ENCODE measurements around the gene CLVS2. TPM values are rescaled to one million over a fixed set of nuclear protein-coding genes. Genes with fewer than 3 reads are reported as not detected.

Gene CLVS2
- total and polyA plus RNA-seq, 11 donors: 0.01 to 0.44 (median 0.12) TPM; not detected in 6

GRCh38 chr6:123024976-123025375 is 28.9 kb downstream of the CLVS2 start:
- DNase-seq (no peak), ATAC-seq (no peak)
- TF ChIP-seq POLR2A (IDR thresholded peaks at IDR 0.05): no peak
- TF ChIP-seq CTCF (IDR thresholded peaks at IDR 0.05): no peak
- intact Hi-C loops (cut with DNase I): no loop called here
- 63 to 81% (median 73%) methylated on average over 5 of the region's 5 CpGs for WGBS, 4 donors
- H3K27me3 ChIP-seq: no peaks in the 10 kb centered on the region
- no peaks in the 10 kb centered on the region for H3K36me3 ChIP-seq
- no peaks in the 10 kb centered on the region for H3K4me1 ChIP-seq
- no peak overlapping the region for H3K4me3 ChIP-seq
- peaks cover 0 to 3% (median 0%) of the 10 kb centered on the region in 12 donors for H3K9me3 ChIP-seq
- no peak overlapping the region for H3K27ac ChIP-seq

- no peak for DNase-seq
- TF ChIP-seq CTCF (IDR thresholded peaks at IDR 0.05): no peak
- TF ChIP-seq POLR2A (IDR thresholded peaks at IDR 0.05): no peak
- Histone ChIP-seq H3K9me3 (peaks cover 0 to 3% (median 0%) of the 10 kb centered on the region in 12 donors), H3K27ac (no peak overlapping the region), H3K27me3 (no peaks in the 10 kb centered on the region), H3K4me3 (no peak overlapping the region), H3K4me1 (no peaks in the 10 kb centered on the region), H3K36me3 (no peaks in the 10 kb centered on the region)
- intact Hi-C loops (cut with DNase I): no loop called here
- 71 to 80% (median 79%) methylated on average over 2 of the region's 2 CpGs for WGBS, 4 donors
- no peak for ATAC-seq
Observed at GRCh38 chr6:123027408-123027807, 31.4 kb downstream of the CLVS2 start.

- Histone ChIP-seq H3K4me3 (no peak overlapping the region), H3K9me3 (no peaks in the 10 kb centered on the region), H3K36me3 (no peaks in the 10 kb centered on the region), H3K4me1 (no peaks in the 10 kb centered on the region), H3K27me3 (no peaks in the 10 kb centered on the region), H3K27ac (no peak overlapping the region)
- no peak for DNase-seq
- TF ChIP-seq CTCF (IDR thresholded peaks at IDR 0.05) (no peak), POLR2A (IDR thresholded peaks at IDR 0.05) (no peak)
- intact Hi-C loops (cut with DNase I): no loop called here
- ATAC-seq: no peak
- WGBS, 4 donors: 71 to 80% (median 74%) methylated on average over 5 of the region's 5 CpGs
Observed at GRCh38 chr6:123028263-123028662, 32.2 kb downstream of the CLVS2 start.

- no peak for DNase-seq
- H3K9me3 ChIP-seq: no peaks in the 10 kb centered on the region
- TF ChIP-seq POLR2A (IDR thresholded peaks at IDR 0.05) (no peak), CTCF (IDR thresholded peaks at IDR 0.05) (no peak)
- no peaks in the 10 kb centered on the region for H3K27me3 ChIP-seq
- no peaks in the 10 kb centered on the region for H3K4me1 ChIP-seq
- H3K27ac ChIP-seq: no peak overlapping the region
- intact Hi-C loops (cut with DNase I): no loop called here
- no peak overlapping the region for H3K4me3 ChIP-seq
- H3K36me3 ChIP-seq: no peaks in the 10 kb centered on the region
- no peak for ATAC-seq
Observed at GRCh38 chr6:123030282-123030681, 34.2 kb downstream of the CLVS2 start.

Measured in heart left ventricle (tissue), 16 donors.